Neural cell (in vitro differentiated cells): ENCODE measurements around the gene NBEA. TPM values are rescaled to one million over a fixed set of nuclear protein-coding genes. Genes with fewer than 3 reads are reported as not detected.
"Not testable (repeated sequence)": the region's sequence is repeated elsewhere in the genome, so short reads cannot be mapped to it uniquely, and the experiment has no call there.

Source experiments
- H2AFZ ChIP-seq: fragments of 200-600, 300-800 bp; sonication (generic), shearing (Covaris generic); 2 replicates; pipeline ENCODE4 v1.6.0; 2014; ENCODE audit warnings: low read depth, mild to moderate bottlenecking, antibody characterized with exemption, low read length, moderate library complexity
- H3F3A ChIP-seq: fragments of 200-600 bp; shearing (Covaris generic); 2 replicates; pipeline ENCODE4 v1.6.1; 2016; ENCODE audit warnings: mild to moderate bottlenecking, moderate library complexity, mixed read lengths, antibody characterized with exemption, low read length; ENCODE audit not compliant: insufficient read depth, poor library complexity, severe bottlenecking
- H3K27ac ChIP-seq: fragments of 200-600, 300-800 bp; sonication (generic), shearing (Covaris generic); 2 replicates; pipeline ENCODE4 v1.5.1; 2014; ENCODE audit warnings: mild to moderate bottlenecking, low read length, moderate library complexity
- H3K27me3 ChIP-seq: fragments of 300-800, 200-600 bp; sonication (generic), shearing (Covaris generic); 2 replicates; pipeline ENCODE4 v1.6.0; 2014; ENCODE audit warnings: mild to moderate bottlenecking, low read depth, low read length, moderate library complexity; ENCODE audit not compliant: insufficient read depth
- H3K36me3 ChIP-seq: fragments of 300-800, 200-600 bp; sonication (generic), shearing (Covaris generic); 2 replicates; pipeline ENCODE4 v1.5.1; 2014; ENCODE audit warnings: mild to moderate bottlenecking, antibody characterized with exemption, low read length, moderate library complexity; ENCODE audit not compliant: insufficient read depth
- H3K4me2 ChIP-seq: fragments of 300-800, 200-600 bp; sonication (generic), shearing (Covaris generic); 2 replicates; pipeline ENCODE4 v1.6.0; 2014; ENCODE audit warnings: mild to moderate bottlenecking, low read length
- H3K4me3 ChIP-seq: fragments of 300-800, 200-600 bp; sonication (generic), shearing (Covaris generic); 2 replicates; pipeline ENCODE4 v1.5.1; 2014; ENCODE audit warnings: mild to moderate bottlenecking, low read length, moderate library complexity
- H3K79me2 ChIP-seq: fragments of 200-600 bp; shearing (Covaris generic); replicated peaks from 2 replicates; pipeline ENCODE4 v1.6.0; 2014; ENCODE audit warnings: mild to moderate bottlenecking, low read length, moderate library complexity; ENCODE audit not compliant: insufficient read depth
- H3K9ac ChIP-seq: fragments of 300-800, 200-600 bp; sonication (generic), shearing (Covaris generic); 2 replicates; pipeline ENCODE4 v1.6.1; 2016; ENCODE audit warnings: mild to moderate bottlenecking, low read length, mixed read lengths
- H3K9me2 ChIP-seq: fragments of 200-600 bp; shearing (Covaris generic); 2 replicates; pipeline ENCODE4 v1.6.1; 2016; ENCODE audit warnings: mild to moderate bottlenecking, low read length, mixed read lengths; ENCODE audit not compliant: insufficient read depth
- H3K9me3 ChIP-seq: fragments of 200-600, 300-800 bp; sonication (generic), shearing (Covaris generic); 2 replicates; pipeline ENCODE4 v1.6.1; 2016; ENCODE audit warnings: mild to moderate bottlenecking, mixed run types, low read length, moderate library complexity, mixed read lengths
- H4K20me1 ChIP-seq: fragments of 200-600 bp; shearing (Covaris generic); 2 replicates; pipeline ENCODE4 v1.6.1; 2016; ENCODE audit warnings: mild to moderate bottlenecking, mixed run types; ENCODE audit not compliant: insufficient read depth
- CTCF ChIP-seq: fragments of 450-650 bp; IDR thresholded peaks from 2 replicates; pipeline ENCODE4 v1.5.1; 2014; ENCODE audit warnings: antibody characterized with exemption, mild to moderate bottlenecking, moderate library complexity; ENCODE audit not compliant: poor library complexity, severe bottlenecking
- EP300 ChIP-seq: fragments of 450-650 bp; conservative IDR thresholded peaks from 2 replicates; pipeline ENCODE4 v1.6.1; 2014; ENCODE audit warnings: antibody characterized with exemption, mild to moderate bottlenecking, moderate library complexity; ENCODE audit not compliant: poor library complexity, severe bottlenecking
- EZH2 ChIP-seq: fragments of 200-600, 300-800 bp; shearing (Covaris generic), sonication (generic); IDR thresholded peaks from 2 replicates; pipeline ENCODE4 v1.6.1; 2014; ENCODE audit warnings: antibody characterized with exemption, low read length, borderline replicate concordance, mild to moderate bottlenecking; ENCODE audit not compliant: insufficient read depth, poor library complexity, severe bottlenecking
- MXI1 ChIP-seq: fragments of 450-650 bp; conservative IDR thresholded peaks from 2 replicates; pipeline ENCODE4 v1.6.1; 2014; ENCODE audit warnings: antibody characterized with exemption, mild to moderate bottlenecking; ENCODE audit not compliant: poor library complexity, severe bottlenecking
- POLR2AphosphoS5 ChIP-seq: IDR thresholded peaks from 2 replicates; pipeline ENCODE4 v1.6.1; 2012
- SMC3 ChIP-seq: fragments of 450-650 bp; conservative IDR thresholded peaks from 2 replicates; pipeline ENCODE4 v1.6.1; 2014; ENCODE audit warnings: antibody characterized with exemption, mild to moderate bottlenecking, moderate library complexity; ENCODE audit not compliant: poor library complexity
- TAF1 ChIP-seq: IDR thresholded peaks from 2 replicates; pipeline ENCODE4 v1.6.1; 2012; ENCODE audit warnings: low read depth
- polyA plus RNA-seq: library from polyadenylated mRNA; depleted of rRNA; stranded (reverse); fragments of >200 nt; gene quantifications from 2 replicates; pipeline ENCODE4 v1.2.3, GENCODE V29; 2014
- TF ChIP-seq, protein P1 (sequence below): IDR thresholded peaks from 2 replicates; pipeline ENCODE4 v1.6.1; 2012; ENCODE audit warnings: borderline replicate concordance

Gene NBEA
- polyA plus RNA-seq, 1 donor from 2014 or later = 55.8 TPM

GRCh38 chr13:35392768-35393167 lies 450.7 kb downstream of the NBEA start:
- H3F3A ChIP-seq = no peaks in the 10 kb centered on the region
- H3K36me3 ChIP-seq = no peaks in the 10 kb centered on the region
- H3K9me2 ChIP-seq = no peaks in the 10 kb centered on the region
- no peaks in the 10 kb centered on the region for H3K79me2 ChIP-seq
- no peaks in the 10 kb centered on the region for H4K20me1 ChIP-seq
- no peak overlapping the region for H3K4me2 ChIP-seq
- TF ChIP-seq CTCF (no peak), SMC3 (no peak)
- H2AFZ ChIP-seq = no peak overlapping the region
- no peak overlapping the region for H3K27ac ChIP-seq
- H3K9ac ChIP-seq = no peak overlapping the region
- H3K4me3 ChIP-seq = no peak overlapping the region
- no peaks in the 10 kb centered on the region for H3K9me3 ChIP-seq
- H3K27me3 ChIP-seq = no peaks in the 10 kb centered on the region

DNA sequence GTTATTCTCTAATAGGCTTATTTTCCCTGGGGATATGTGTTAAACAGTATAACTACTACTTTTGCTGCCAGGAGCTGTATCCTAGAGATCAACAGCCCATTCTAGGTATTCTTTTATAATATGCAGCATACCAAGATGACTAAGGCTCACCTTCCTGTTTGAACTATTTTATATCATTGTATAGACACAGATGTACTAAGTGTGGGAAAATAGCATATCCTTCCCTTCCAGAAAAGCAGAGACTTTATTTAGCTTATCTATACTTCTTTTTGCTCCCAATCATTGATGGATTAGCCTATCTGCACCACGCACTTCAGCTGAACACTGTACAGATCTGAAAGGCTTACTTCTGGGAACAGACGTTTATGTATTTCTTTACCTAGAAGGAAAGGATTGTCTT lies 451.8 kb downstream of the NBEA start:
- peaks cover 6% of the 10 kb centered on the region for H3K9me3 ChIP-seq
- TF ChIP-seq EP300 (no peak), SMC3 (no peak), CTCF (no peak), TAF1 (no peak), POLR2AphosphoS5 (no peak)
- no peaks in the 10 kb centered on the region for H3F3A ChIP-seq
- no peak overlapping the region for H2AFZ ChIP-seq
- H3K9me2 ChIP-seq = no peaks in the 10 kb centered on the region
- H3K9ac ChIP-seq = no peak overlapping the region
- H3K4me3 ChIP-seq = no peak overlapping the region
- H3K4me2 ChIP-seq = no peak overlapping the region
- no peaks in the 10 kb centered on the region for H3K79me2 ChIP-seq
- no peaks in the 10 kb centered on the region for H3K36me3 ChIP-seq
- no peak overlapping the region for H3K27ac ChIP-seq
- H4K20me1 ChIP-seq = no peaks in the 10 kb centered on the region
- no peaks in the 10 kb centered on the region for H3K27me3 ChIP-seq

DNA sequence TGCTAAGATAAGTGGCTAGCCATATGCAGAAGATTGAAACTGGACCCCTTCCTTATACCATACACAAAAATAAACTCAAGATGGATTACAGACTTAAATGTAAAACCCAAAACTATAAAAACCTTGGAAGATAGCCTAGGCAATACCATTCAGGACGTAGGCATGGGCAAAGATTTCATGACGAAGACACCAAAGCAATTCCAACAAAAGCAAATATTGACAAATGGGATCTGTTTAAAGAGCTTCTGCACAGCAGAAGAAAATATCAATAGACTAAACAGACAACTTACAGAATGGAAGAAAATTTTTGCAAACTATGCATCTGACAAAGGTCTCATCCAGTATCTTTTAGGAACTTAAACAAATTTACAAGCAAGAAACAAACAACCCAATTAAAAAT lies 466.2 kb downstream of the NBEA start:
- H3K9me2 ChIP-seq = not testable (repeated sequence)

GRCh38 chr13:35411059-35411744 lies 469.1 kb downstream of the NBEA start:
- Histone ChIP-seq H3K9ac (no peak overlapping the region), H3F3A (no peaks in the 10 kb centered on the region)
- TF ChIP-seq EP300 (no peak), SMC3 (no peak), POLR2AphosphoS5 (no peak), EZH2 (no peak), CTCF (no peak), MXI1 (no peak)
- TF ChIP-seq, protein P1, sequence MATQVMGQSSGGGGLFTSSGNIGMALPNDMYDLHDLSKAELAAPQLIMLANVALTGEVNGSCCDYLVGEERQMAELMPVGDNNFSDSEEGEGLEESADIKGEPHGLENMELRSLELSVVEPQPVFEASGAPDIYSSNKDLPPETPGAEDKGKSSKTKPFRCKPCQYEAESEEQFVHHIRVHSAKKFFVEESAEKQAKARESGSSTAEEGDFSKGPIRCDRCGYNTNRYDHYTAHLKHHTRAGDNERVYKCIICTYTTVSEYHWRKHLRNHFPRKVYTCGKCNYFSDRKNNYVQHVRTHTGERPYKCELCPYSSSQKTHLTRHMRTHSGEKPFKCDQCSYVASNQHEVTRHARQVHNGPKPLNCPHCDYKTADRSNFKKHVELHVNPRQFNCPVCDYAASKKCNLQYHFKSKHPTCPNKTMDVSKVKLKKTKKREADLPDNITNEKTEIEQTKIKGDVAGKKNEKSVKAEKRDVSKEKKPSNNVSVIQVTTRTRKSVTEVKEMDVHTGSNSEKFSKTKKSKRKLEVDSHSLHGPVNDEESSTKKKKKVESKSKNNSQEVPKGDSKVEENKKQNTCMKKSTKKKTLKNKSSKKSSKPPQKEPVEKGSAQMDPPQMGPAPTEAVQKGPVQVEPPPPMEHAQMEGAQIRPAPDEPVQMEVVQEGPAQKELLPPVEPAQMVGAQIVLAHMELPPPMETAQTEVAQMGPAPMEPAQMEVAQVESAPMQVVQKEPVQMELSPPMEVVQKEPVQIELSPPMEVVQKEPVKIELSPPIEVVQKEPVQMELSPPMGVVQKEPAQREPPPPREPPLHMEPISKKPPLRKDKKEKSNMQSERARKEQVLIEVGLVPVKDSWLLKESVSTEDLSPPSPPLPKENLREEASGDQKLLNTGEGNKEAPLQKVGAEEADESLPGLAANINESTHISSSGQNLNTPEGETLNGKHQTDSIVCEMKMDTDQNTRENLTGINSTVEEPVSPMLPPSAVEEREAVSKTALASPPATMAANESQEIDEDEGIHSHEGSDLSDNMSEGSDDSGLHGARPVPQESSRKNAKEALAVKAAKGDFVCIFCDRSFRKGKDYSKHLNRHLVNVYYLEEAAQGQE = no peak

More for the DNA sequence above, 466.2 kb downstream of the NBEA start:
- not testable (repeated sequence) for H3K27me3 ChIP-seq, H3K27ac ChIP-seq, H3K36me3 ChIP-seq, H4K20me1 ChIP-seq, H2AFZ ChIP-seq, H3K79me2 ChIP-seq, H3K9ac ChIP-seq, H3F3A ChIP-seq, H3K4me2 ChIP-seq, H3K9me3 ChIP-seq, H3K4me3 ChIP-seq

More at GRCh38 chr13:35411059-35411744, 469.1 kb downstream of the NBEA start:
- no peaks in the 10 kb centered on the region for H3K9me2 ChIP-seq
- H3K36me3 ChIP-seq = no peaks in the 10 kb centered on the region
- H2AFZ ChIP-seq = no peak overlapping the region
- no peak overlapping the region for H3K4me2 ChIP-seq
- H4K20me1 ChIP-seq = no peaks in the 10 kb centered on the region
- no peak overlapping the region for H3K4me3 ChIP-seq
- H3K9me3 ChIP-seq = no peaks in the 10 kb centered on the region
- no peaks in the 10 kb centered on the region for H3K27me3 ChIP-seq
- H3K79me2 ChIP-seq = no peaks in the 10 kb centered on the region
- H3K27ac ChIP-seq = no peak overlapping the region
